B cell (primary cell): ENCODE measurements around the gene COPB1. TPM values are rescaled to one million over a fixed set of nuclear protein-coding genes. Genes with fewer than 3 reads are reported as not detected.

Experiments used
- ATAC-seq: fragments of 200-7000 bp; cut with Tn5 transposase; one replicate; pipeline ENCODE4 v1.10.0; 2021; ENCODE audit warnings: low read depth, mild to moderate bottlenecking, moderate number of reproducible peaks, moderate library complexity
- CTCF ChIA-PET: fragments of 350-600 bp; sonication (Branson Sonifier 250); formaldehyde crosslinking; loops from one replicate; lab custom pipeline; 2021; ENCODE audit warnings: antibody characterized with exemption, inconsistent platforms; lab: Charles Lee
- POLR2A ChIA-PET: fragments of 350-600 bp; sonication (Branson Sonifier 250); formaldehyde crosslinking; loops from one replicate; lab custom pipeline; 2021; ENCODE audit warnings: antibody characterized with exemption; lab: Charles Lee
- DNase-seq: peaks from one replicate; pipeline ENCODE4 v3.0.0; 2013
- H2AFZ ChIP-seq: 2 replicates; pipeline ENCODE4 v1.6.1; 2012; ENCODE audit warnings: mild to moderate bottlenecking, low read depth, low read length; ENCODE audit not compliant: insufficient read depth, poor library complexity, severe bottlenecking
- H3K27ac ChIP-seq, 2 donors: 1 replicate in 1 of 2; 2 replicates in 1 of 2; pipeline ENCODE4 v1.5.1; 2012 to 2013; ENCODE audit warnings: low read length in 2 of 2, mild to moderate bottlenecking in 2 of 2, moderate library complexity in 1 of 2
- H3K27me3 ChIP-seq, 4 experiments: fragments of 200-600 bp in 1 of 4; sonication (generic) in 1 of 4; replicated peaks in 1 of 4; 1 replicate in 2 of 4; 2 replicates in 2 of 4; pipeline versions ENCODE4 v1.6.1 to v1.7.0; 2013 to 2016; ENCODE audit warnings: low read length in 3 of 4, mild to moderate bottlenecking in 2 of 4, mixed read lengths in 1 of 4, moderate library complexity in 1 of 4; ENCODE audit not compliant: insufficient read depth in 4 of 4, control insufficient read depth in 3 of 4; ENCODE audit errors: control extremely low read depth in 1 of 4
- H3K36me3 ChIP-seq, 2 experiments: replicated peaks in 1 of 2; 1 replicate in 1 of 2; 2 replicates in 1 of 2; pipeline versions ENCODE4 v1.6.1 to v1.7.1; 2013; ENCODE audit warnings: low read length in 1 of 2; ENCODE audit not compliant: insufficient read depth in 2 of 2, control insufficient read depth in 1 of 2; ENCODE audit errors: control extremely low read depth in 1 of 2, extremely low read depth in 1 of 2
- H3K4me1 ChIP-seq, 2 donors: fragments of 200-600 bp in 1 of 2; sonication (generic) in 1 of 2; 1 replicate in 1 of 2; 2 replicates in 1 of 2; pipeline versions ENCODE4 v1.5.1 to v1.6.1; 2013 to 2017; ENCODE audit warnings: low read length in 2 of 2; ENCODE audit not compliant: control insufficient read depth in 2 of 2, insufficient read depth in 2 of 2
- H3K4me2 ChIP-seq: replicated peaks from 2 replicates; pipeline ENCODE3; 2012; ENCODE audit warnings: mild to moderate bottlenecking, low read depth, low read length; ENCODE audit not compliant: poor library complexity, severe bottlenecking
- H3K4me3 ChIP-seq, 5 experiments: fragments of 200-600 bp in 1 of 5; sonication (generic) in 1 of 5; 1 replicate in 3 of 5; 2 replicates in 2 of 5; pipeline versions ENCODE4 v1.5.1 to v1.7.0; 2011 to 2016; ENCODE audit warnings: low read length in 4 of 5, mild to moderate bottlenecking in 4 of 5, low read depth in 2 of 5, control low read depth in 1 of 5, moderate library complexity in 1 of 5; ENCODE audit not compliant: insufficient read depth in 1 of 5; ENCODE audit errors: control extremely low read depth in 1 of 5, extremely low read depth in 1 of 5
- H3K79me2 ChIP-seq: fragments of 200-600 bp; sonication (generic); one replicate; pipeline ENCODE4 v1.6.0; 2016; ENCODE audit warnings: low read length; ENCODE audit not compliant: control insufficient read depth, insufficient read depth
- H3K9ac ChIP-seq: fragments of 200-600 bp; sonication (generic); 2 replicates; pipeline ENCODE4 v1.6.1; 2017; ENCODE audit warnings: mild to moderate bottlenecking, low read length, moderate library complexity
- H3K9me3 ChIP-seq, 3 donors: one replicate each; pipeline versions ENCODE4 v1.6.1 to v1.7.1; 2013; ENCODE audit warnings: low read length in 2 of 3; ENCODE audit not compliant: control insufficient read depth in 2 of 3, insufficient read depth in 1 of 3; ENCODE audit errors: control extremely low read depth in 1 of 3
- H4K20me1 ChIP-seq: 2 replicates; pipeline ENCODE4 v1.6.0; 2012; ENCODE audit warnings: mild to moderate bottlenecking, low read length; ENCODE audit not compliant: insufficient read depth, control insufficient read depth, poor library complexity, severe bottlenecking
- H3K27ac Mint-ChIP-seq: one replicate; pipeline ENCODE4 v1.8.0; 2021; ENCODE audit warnings: mixed read lengths
- H3K27me3 Mint-ChIP-seq: one replicate; pipeline ENCODE4 v1.8.0; 2021; ENCODE audit warnings: mixed read lengths
- H3K4me1 Mint-ChIP-seq: one replicate; pipeline ENCODE4 v1.8.0; 2021; ENCODE audit warnings: mixed read lengths
- H3K4me3 Mint-ChIP-seq: one replicate; pipeline ENCODE4 v1.8.0; 2021; ENCODE audit warnings: mixed read lengths
- H3K9me3 Mint-ChIP-seq: one replicate; pipeline ENCODE4 v1.8.0; 2022; ENCODE audit warnings: mixed read lengths; ENCODE audit not compliant: insufficient read depth
- EZH2 ChIP-seq: IDR thresholded peaks from 2 replicates; pipeline ENCODE4 v1.6.1; 2012; ENCODE audit warnings: borderline replicate concordance, low read depth, mild to moderate bottlenecking, moderate library complexity, low read length; ENCODE audit not compliant: insufficient read depth, poor library complexity, severe bottlenecking
- WGBS: methylation state at CpG from one replicate; pipeline ENCODE4 v1.1.5; 2013; ENCODE audit warnings: missing lambda C conversion rate; ENCODE audit not compliant: insufficient coverage; 5-methylcytosine and 5-hydroxymethylcytosine counted together
- intact Hi-C: fragments of 100-400 bp; cut with micrococcal nuclease; formaldehyde crosslinking; loops from one replicate; pipeline ENCODE4 v1.10.0; 2022
- polyA plus RNA-seq: library from polyadenylated mRNA; depleted of rRNA; stranded (reverse); fragments of >200 nt; gene quantifications from 2 replicates; pipeline ENCODE4 v1.2.3, GENCODE V29; 2012
- total RNA-seq, 2 donors: library from RNA; stranded (reverse); fragments of 120-200 nt in 1 of 2; gene quantifications; 1 replicate in 1 of 2; 2 replicates in 1 of 2; pipeline versions ENCODE4 v1.2.3 to v1.2.4, GENCODE V29; 2013 to 2022
- TF ChIP-seq, protein P1 (sequence below): fragments of 200-600 bp; IDR thresholded peaks from one replicate; pipeline ENCODE4 v1.8.0; 2022; ENCODE audit warnings: antibody characterized with exemption, mild to moderate bottlenecking

The COPB1 gene
- total and polyA plus RNA-seq, 2 donors (not counting 1 experiment from before 2014, with no cell fraction given), result 32.0 to 80.2 TPM

DNA sequence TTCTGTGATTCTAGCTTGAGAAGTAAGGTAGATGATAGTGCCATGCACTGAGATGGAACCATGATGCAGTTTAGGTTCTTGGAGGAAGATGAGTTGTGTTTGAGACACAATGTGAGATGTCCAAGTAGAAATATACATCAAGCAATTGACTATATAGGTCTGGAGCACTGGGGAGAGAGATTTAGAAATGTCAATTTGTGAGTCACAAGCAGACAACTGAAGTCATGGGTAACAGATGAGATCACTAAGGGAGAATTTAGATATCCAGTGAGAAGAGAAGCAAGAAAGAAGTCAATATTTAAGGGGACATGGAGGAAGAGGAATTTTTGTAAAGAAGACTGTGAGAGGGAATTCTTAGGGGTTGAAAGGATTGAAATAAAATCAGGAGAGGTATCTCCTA, 75.5 kb downstream of the COPB1 start:
- H3K4me3 ChIP-seq, result no peak overlapping the region
- ChIA-PET POLR2A (no interaction called here), CTCF (interaction anchor here (0.9 to 1.3 kb wide), 3 partner anchors 31 to 131 kb away, joined by 3 to 6 read pairs (median 3); no protein-coding TSS in a partner anchor)
- Mint-ChIP-seq H3K27me3 (no peaks in the 10 kb centered on the region), H3K9me3 (no peaks in the 10 kb centered on the region), H3K27ac (no peak overlapping the region), H3K4me1 (peaks cover 4% of the 10 kb centered on the region), H3K4me3 (no peak overlapping the region)
- peaks cover 8 to 17% of the 10 kb centered on the region in 2 donors for H3K4me1 ChIP-seq
- no peaks in the 10 kb centered on the region for H3K36me3 ChIP-seq
- no peak overlapping the region for H3K27ac ChIP-seq
- no peaks in the 10 kb centered on the region for H3K9me3 ChIP-seq
- ATAC-seq (no peak), DNase-seq (no peak)
- H4K20me1 ChIP-seq, result no peaks in the 10 kb centered on the region
- H3K27me3 ChIP-seq, result peaks cover 0 to 3% (median 0%) of the 10 kb centered on the region in 4 experiments
- no peak overlapping the region for H2AFZ ChIP-seq
- H3K4me2 ChIP-seq, result no peak overlapping the region
- TF ChIP-seq, protein P1, sequence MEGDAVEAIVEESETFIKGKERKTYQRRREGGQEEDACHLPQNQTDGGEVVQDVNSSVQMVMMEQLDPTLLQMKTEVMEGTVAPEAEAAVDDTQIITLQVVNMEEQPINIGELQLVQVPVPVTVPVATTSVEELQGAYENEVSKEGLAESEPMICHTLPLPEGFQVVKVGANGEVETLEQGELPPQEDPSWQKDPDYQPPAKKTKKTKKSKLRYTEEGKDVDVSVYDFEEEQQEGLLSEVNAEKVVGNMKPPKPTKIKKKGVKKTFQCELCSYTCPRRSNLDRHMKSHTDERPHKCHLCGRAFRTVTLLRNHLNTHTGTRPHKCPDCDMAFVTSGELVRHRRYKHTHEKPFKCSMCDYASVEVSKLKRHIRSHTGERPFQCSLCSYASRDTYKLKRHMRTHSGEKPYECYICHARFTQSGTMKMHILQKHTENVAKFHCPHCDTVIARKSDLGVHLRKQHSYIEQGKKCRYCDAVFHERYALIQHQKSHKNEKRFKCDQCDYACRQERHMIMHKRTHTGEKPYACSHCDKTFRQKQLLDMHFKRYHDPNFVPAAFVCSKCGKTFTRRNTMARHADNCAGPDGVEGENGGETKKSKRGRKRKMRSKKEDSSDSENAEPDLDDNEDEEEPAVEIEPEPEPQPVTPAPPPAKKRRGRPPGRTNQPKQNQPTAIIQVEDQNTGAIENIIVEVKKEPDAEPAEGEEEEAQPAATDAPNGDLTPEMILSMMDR, result no peak
- TF ChIP-seq EZH2, result no peak
- peaks cover 5% of the 10 kb centered on the region for H3K79me2 ChIP-seq
- intact Hi-C loops, result no loop called here
- no peak overlapping the region for H3K9ac ChIP-seq

DNA sequence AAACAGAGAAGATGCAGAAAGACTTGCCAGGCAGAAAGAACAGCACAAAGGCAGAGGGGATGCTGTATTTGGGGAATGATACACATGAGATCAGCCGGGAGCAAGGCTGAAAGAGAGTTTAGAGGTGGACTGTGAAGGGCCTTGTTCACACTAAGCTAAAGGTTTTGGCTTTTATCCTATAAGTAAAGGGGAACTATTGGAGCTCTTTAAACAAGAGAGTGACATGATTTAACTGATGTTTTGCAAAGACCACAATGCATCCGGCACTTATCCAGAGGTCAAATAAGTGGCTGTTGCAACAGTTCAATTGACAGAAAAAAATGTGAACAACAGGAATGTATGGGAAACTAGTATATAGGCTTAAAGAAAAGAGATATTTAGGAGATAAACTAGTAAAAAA, 76.0 kb downstream of the COPB1 start:
- 35% methylated on average over 2 of the region's 2 CpGs for WGBS
- no peak overlapping the region for H2AFZ ChIP-seq
- Mint-ChIP-seq H3K27me3 (no peaks in the 10 kb centered on the region), H3K4me3 (no peak overlapping the region), H3K27ac (no peak overlapping the region), H3K9me3 (no peaks in the 10 kb centered on the region), H3K4me1 (peaks cover 4% of the 10 kb centered on the region)
- DNase-seq (no peak), ATAC-seq (no peak)
- intact Hi-C loops, result no loop called here
- H3K27ac ChIP-seq, result no peak overlapping the region
- H3K27me3 ChIP-seq, result peaks cover 0 to 3% (median 0%) of the 10 kb centered on the region in 4 experiments
- no peaks in the 10 kb centered on the region for H3K9me3 ChIP-seq
- H3K79me2 ChIP-seq, result peaks cover 5% of the 10 kb centered on the region
- no peak overlapping the region for H3K9ac ChIP-seq
- no peak for TF ChIP-seq EZH2
- TF ChIP-seq, protein P1, result no peak
- H3K4me1 ChIP-seq, result peaks cover 8 to 17% of the 10 kb centered on the region in 2 donors
- H3K4me2 ChIP-seq, result no peak overlapping the region
- H4K20me1 ChIP-seq, result no peaks in the 10 kb centered on the region
- CTCF ChIA-PET, result interaction anchor here (0.9 to 1.3 kb wide), 3 partner anchors 32 to 130 kb away, joined by 3 to 6 read pairs (median 3); no protein-coding TSS in a partner anchor
- POLR2A ChIA-PET, result no interaction called here
- no peak overlapping the region for H3K4me3 ChIP-seq
- H3K36me3 ChIP-seq, result no peaks in the 10 kb centered on the region
